Measurements from ENCODE around the gene R3HCC1L.

Gene R3HCC1L

DNA sequence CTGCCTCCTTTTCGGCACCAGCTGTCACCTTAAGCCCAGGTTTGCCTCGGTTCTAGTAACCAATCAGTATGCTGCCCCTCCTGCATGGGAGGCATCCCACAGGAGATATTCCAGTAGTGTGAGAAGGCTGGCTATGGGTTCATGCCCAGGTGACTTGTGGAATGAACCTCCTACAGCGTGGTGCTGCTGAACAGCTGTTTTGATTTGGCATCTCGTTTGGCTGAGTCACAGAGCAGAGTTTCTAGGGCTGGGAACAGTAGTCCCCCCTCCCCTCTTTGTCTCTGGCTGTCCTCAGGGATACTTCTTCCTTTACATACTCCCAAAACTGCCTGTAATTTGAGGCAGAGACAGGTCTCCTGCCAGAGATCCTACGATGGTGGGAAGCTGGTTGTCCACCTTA lies 16.1 kb downstream of the R3HCC1L start:
- TF ChIP-seq GATA2 (IDR thresholded peaks at IDR 0.05; ENCODE audit: low read depth, low read length) (no peak), GATA3 (IDR thresholded peaks at IDR 0.05; ENCODE audit: low read depth, low read length) (no peak)

DNA sequence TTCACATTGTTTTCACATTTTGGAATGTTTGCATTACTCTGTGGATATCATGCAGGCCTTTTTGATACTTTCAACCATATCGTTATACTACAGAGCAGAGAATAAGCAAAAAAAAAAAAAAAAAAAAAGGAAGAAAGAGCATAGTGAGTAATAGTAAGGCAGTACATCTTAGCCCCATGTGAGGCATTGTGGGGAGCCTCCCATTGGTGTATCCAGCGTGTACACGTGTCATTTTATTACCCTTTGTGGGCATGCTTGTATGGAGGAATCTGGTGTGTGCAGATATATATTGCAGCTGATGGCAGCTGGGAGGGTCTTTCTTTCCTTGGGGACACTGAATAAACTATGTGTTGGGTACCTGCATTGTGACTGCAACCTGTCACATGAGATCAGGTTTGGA lies 19.6 kb downstream of the R3HCC1L start:
- TF ChIP-seq GATA2 (IDR thresholded peaks at IDR 0.05; ENCODE audit: low read depth, low read length), result no peak
- TF ChIP-seq GATA3 (IDR thresholded peaks at IDR 0.05; ENCODE audit: low read depth, low read length), result no peak

DNA sequence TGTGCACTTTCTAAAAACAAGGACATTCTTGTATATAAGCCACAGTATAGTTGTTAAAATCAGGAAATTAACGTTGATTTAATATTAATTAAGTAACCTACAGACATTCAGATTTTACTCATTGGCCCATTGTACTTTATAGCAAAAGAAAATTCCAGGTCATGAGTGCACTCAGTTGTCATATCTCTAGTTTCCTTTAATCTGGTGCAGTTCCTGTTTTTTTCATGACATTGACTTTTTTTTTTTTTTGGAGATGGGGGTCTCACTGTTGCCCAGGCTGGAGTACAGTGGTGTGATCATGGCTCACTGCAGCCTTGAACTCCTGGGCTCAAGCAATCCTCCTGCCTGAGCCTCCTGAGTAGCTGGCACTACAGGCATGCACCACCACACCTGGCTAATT lies 24.1 kb downstream of the R3HCC1L start:
- TF ChIP-seq GATA2 (IDR thresholded peaks at IDR 0.05; ENCODE audit: low read depth, low read length) (no peak), GATA3 (IDR thresholded peaks at IDR 0.05; ENCODE audit: low read depth, low read length) (no peak)

DNA sequence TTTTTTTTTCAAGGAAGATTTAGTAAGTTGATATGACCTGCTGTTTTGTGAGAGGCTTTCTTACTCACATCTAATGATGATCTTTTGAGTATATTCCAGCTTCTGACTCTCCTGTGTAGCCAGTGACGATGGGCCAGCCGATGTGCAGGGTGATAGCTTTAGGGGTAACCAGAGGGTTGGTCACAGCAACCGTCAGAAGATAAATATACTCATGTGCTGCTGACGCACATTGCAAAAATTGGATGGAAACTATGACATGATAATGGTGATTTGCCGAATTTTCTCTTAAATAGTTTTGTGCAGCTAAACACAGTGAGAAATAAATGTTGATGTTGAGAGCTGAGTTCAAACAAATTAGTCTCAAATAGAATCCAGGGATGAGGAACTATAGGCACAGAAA lies 29.5 kb downstream of the R3HCC1L start:
- TF ChIP-seq GATA2 (IDR thresholded peaks at IDR 0.05; ENCODE audit: low read depth, low read length) (no peak), GATA3 (IDR thresholded peaks at IDR 0.05; ENCODE audit: low read depth, low read length) (no peak)

DNA sequence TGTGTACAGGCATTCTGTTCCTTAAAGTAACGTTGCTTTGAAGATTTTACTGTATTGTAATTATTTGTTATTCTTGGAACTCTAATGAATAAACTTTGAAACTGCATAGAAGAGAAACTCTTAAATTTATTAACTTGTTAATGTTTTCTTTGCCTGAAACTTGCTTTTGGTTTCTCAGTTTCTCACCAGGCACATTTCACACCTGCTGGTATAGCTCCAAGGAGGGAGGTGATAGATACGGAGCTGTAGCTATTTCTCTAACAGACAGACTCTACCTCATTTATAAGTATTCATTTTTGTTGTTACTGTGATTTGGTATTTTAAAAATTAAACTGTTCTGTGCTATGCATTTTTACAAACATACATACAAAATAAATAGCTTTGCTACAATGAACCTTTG lies 32.7 kb downstream of the R3HCC1L start:
- no peak for TF ChIP-seq GATA3 (IDR thresholded peaks at IDR 0.05; ENCODE audit: low read depth, low read length)
- TF ChIP-seq GATA2 (IDR thresholded peaks at IDR 0.05; ENCODE audit: low read depth, low read length), result no peak

DNA sequence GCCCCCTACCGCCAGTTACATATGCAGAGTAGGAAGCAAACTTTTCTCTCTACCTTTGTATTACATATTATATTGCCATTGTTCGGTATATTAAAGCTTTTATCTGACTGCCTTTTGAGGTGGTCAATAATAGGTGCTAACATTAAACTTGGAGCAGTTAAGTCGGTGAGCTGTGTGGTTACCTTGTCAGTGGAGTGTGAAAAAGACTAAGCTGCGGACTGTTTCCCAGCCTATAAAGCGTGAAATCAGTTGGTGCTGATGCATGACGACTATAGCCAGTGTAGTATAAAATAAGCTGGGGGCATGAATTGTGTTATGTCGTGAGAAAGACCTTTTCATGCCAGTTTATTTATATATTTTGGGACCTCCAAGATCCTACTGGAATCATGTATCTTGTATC lies 33.7 kb downstream of the R3HCC1L start:
- TF ChIP-seq GATA2 (IDR thresholded peaks at IDR 0.05; ENCODE audit: low read depth, low read length) (no peak), GATA3 (IDR thresholded peaks at IDR 0.05; ENCODE audit: low read depth, low read length) (no peak)

DNA sequence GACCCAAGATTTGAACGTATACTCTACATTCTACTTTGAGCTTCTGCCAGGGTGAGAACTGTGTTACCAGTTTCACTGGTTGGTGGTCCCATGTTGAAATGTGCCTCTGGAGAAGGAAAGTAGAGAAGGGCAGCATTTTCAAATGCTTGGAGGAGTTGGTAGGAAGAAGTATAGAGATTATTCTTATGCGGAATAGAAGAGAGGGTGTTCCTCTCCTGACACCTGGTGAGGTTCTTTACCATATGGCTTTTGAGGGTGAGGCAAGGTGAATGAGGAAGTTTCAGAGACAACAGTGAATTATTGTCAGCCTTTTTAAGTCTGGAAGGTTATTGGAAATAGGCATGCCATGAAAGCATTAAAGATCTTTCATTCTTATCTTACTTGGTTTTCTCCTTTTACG lies 34.3 kb downstream of the R3HCC1L start:
- TF ChIP-seq GATA3 (IDR thresholded peaks at IDR 0.05; ENCODE audit: low read depth, low read length) (no peak), GATA2 (IDR thresholded peaks at IDR 0.05; ENCODE audit: low read depth, low read length) (no peak)

DNA sequence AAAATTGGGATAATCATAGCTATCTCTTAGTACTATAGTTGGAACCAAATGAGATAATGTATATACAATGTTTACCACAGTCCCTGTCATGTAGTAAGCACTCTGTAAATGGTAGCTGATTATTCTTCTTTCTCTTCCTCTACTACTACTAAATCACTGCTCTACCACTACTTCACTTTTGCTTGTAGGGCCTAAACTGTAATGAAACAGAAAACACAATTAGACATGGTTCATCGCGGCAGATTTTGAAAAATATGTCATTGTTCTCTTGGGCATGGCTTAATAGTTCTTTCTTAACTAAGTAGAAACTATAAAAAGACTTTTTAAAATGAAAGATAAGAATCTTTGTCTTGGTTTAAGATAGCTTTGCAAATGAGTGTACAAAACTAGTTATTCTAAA lies 34.9 kb downstream of the R3HCC1L start:
- TF ChIP-seq GATA3 (IDR thresholded peaks at IDR 0.05; ENCODE audit: low read depth, low read length) (no peak), GATA2 (IDR thresholded peaks at IDR 0.05; ENCODE audit: low read depth, low read length) (no peak)

DNA sequence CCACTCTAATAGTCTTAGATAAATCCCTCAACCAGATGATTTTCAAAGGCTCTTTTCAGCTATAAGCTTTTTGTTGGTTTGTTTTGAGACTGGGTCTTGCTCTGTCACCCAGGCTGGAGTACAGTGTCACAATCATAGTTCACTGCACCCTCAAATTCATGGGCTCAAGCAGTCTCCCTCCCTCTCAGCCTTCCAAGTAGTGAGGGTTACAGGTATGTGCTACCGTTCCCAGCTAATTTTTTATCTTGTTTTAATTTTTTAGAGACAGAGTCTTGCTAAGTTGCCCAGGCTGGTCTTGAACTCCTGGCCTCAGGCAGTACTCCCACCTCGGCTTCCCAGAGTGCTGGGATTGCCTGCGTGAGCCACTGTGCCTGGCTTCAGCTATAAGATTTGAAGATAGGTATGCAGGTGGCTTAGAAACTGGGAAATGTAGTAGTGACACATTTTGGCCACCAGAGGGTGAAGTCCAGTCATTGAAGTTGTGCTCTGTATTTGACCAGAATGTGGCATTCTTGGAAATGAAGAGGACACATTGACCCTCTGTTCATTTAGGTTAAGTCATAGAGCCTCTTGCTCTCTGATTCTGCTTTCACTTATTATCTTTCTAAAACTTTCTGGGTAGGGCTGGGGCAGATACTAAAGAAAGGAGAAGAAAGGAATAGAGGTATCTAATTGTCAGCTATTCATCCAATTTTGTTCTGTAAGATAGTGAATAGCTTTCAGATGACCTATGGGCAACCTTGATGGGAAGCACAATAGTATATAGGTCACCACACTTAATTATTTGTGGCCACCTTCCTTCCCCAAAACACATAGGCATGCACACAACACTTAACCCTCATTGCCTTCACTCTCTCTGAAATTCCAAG lies 36.0 kb downstream of the R3HCC1L start:
- TF ChIP-seq GATA2 (IDR thresholded peaks at IDR 0.05; ENCODE audit: low read depth, low read length) (peak; percentile 80), GATA3 (IDR thresholded peaks at IDR 0.05; ENCODE audit: low read depth, low read length) (peak; percentile 53; the same call in 1 of the 2 replicates)

DNA sequence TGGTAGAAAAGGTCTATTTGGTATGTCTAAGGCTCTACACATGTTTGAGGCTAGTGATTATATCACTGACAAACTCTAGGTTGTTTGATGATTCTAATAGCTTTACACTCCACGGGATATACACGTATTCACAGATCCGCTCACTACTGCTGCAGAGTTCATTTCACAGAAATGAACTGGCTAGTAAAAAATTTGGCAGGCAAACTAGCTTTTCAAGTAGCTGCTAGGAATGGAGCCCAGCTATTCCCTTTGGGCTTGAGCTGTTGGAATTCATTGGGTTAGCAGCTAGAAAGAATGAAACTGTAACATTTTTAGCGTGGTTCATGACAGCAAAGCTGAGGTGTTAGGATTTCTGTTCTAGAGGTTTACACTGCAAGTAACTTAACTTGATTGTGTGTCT lies 37.6 kb downstream of the R3HCC1L start:
- TF ChIP-seq GATA2 (IDR thresholded peaks at IDR 0.05; ENCODE audit: low read depth, low read length), result no peak
- TF ChIP-seq GATA3 (IDR thresholded peaks at IDR 0.05; ENCODE audit: low read depth, low read length), result no peak

DNA sequence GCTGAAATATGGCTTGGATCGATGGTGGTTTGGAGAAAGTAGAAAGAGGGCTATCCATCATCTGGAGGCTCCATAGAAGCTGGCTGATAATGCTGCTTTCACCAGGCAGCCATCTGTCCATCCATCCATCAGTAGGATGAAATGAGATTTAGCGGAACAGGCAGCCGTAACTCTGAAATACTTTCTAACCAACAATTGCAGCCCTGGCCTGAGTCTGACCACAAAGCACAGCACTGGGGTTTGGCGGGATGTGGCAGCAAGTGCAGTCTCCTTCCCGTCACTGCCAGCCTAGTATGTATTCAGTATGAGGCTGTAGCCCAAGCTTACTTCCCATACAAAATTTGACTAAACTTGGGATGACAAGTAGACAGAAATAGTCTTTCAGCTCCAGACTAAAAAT lies 38.0 kb downstream of the R3HCC1L start:
- TF ChIP-seq GATA2 (IDR thresholded peaks at IDR 0.05; ENCODE audit: low read depth, low read length) (no peak), GATA3 (IDR thresholded peaks at IDR 0.05; ENCODE audit: low read depth, low read length) (no peak)

DNA sequence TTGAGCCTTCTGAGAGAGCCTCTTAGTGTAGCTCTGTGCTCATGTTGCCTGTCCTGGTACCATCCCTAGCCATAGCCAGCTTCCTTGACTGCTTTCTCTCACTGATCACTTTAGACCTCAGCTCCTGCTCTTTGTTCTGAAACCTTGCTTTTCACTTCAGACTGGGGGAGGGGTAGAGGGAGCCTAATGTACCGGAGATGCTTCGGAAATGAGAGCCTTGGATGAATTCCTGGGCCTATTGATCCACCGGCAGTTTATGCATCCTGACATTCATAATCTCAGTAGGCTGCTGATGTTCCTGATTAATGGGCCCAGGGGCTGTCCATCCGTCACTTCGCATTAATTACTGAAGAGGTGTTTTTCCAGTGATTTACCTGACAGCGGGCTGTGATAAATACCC lies 38.8 kb downstream of the R3HCC1L start:
- TF ChIP-seq GATA3 (IDR thresholded peaks at IDR 0.05; ENCODE audit: low read depth, low read length), result no peak

DNA sequence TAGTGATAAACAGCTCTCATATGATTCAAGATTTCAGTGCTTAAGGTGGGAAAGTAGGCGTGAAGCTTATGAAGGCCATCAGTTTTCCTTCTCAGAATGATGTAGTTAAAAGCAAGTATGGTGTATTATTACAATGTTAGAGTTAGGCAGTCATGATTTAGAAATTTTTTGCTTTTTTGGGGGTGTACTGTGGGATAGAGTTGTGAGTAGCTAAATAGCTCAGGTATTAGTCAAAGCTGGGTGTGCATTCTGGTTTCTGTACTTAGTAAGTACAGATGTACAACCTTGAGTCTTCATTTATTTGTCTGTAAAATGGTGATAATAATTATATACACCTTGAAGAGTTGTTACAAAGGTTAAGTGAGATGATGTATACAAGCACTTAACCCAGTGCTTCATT lies 52.2 kb downstream of the R3HCC1L start:
- TF ChIP-seq GATA3 (IDR thresholded peaks at IDR 0.05; ENCODE audit: low read depth, low read length) (no peak), GATA2 (IDR thresholded peaks at IDR 0.05; ENCODE audit: low read depth, low read length) (no peak)

DNA sequence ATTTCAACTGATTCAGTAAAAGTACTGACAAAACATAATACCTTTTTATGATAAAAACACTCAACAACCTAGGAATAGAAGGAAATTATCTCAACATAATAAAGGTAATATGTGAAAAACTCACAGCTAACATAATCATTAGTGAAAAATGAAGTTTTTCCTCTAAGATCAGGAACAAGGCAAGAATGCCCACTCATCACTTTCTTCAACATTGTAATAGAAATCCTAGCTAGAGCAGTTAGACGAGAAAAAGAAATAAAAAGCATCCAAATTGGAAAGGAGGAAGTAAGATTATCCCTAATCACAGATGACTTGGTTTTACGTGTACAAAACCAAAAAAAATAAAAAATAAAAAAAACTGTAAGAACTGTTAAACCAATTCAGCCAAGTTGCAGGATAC lies 58.6 kb downstream of the R3HCC1L start:
- no peak for TF ChIP-seq GATA3 (IDR thresholded peaks at IDR 0.05; ENCODE audit: low read depth, low read length)
- TF ChIP-seq GATA2 (IDR thresholded peaks at IDR 0.05; ENCODE audit: low read depth, low read length), result no peak

DNA sequence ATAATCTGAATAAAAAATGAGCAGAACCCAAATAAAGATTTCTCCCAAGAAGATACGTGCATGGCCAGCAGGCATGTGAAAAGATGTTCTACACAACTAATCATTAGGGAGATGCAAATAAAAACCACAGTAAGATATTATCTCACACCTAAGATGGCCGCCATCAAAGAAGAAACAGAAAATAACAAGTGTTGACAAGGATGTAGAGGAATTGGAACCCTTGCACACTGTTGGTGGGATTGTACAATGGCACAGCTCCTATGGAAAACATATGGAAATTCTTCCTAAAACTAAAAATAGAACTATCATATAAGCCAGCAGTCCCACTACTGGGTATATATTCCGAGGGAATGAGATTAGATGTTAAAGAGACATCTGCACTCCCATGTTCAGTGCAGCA lies 60.2 kb downstream of the R3HCC1L start:
- TF ChIP-seq GATA2 (IDR thresholded peaks at IDR 0.05; ENCODE audit: low read depth, low read length), result no peak

DNA sequence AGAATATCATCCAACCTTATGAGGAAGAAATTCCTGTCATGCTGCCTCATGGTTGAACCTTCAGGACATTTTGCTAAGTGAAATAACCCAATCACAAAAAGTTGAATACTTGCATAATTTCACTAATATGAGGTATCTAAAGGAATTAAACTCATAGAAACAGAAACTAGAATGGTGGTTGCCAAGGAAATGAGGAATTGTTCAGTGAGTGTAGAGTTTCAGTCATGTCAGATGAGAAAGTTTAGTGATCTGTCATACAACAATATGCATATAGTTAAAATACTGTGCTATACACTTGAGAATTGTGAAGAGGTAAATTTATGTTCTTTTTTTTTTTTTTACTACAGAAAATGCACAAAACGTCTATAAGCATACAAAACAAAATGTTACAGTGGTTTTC lies 60.7 kb downstream of the R3HCC1L start:
- no peak for TF ChIP-seq GATA2 (IDR thresholded peaks at IDR 0.05; ENCODE audit: low read depth, low read length)

All from SH-SY5Y (cell line).